Gastrocnemius medialis (tissue), 4 donors: Measurements from ENCODE around the gene THBS4.

Experiments
- POLR2A ChIP-seq, 2 donors: fragments of 450-650 bp; IDR thresholded peaks; one replicate each; pipeline ENCODE4 v1.6.1; 2017; ENCODE audit warnings: antibody characterized with exemption in 2 of 2, mild to moderate bottlenecking in 2 of 2, moderate library complexity in 2 of 2
- TF ChIP-seq, protein P1 (sequence below), 5 experiments: fragments of 450-650 bp in 3 of 5; fragments of 200-600 bp in 2 of 5; sonication (generic) in 2 of 5; IDR thresholded peaks in 4 of 5; conservative IDR thresholded peaks in 1 of 5; 1 replicate in 4 of 5; 2 replicates in 1 of 5; pipeline ENCODE4 v1.5.1; 2016 to 2019; ENCODE audit warnings: antibody characterized with exemption in 5 of 5, mild to moderate bottlenecking in 3 of 5, moderate library complexity in 3 of 5

DNA sequence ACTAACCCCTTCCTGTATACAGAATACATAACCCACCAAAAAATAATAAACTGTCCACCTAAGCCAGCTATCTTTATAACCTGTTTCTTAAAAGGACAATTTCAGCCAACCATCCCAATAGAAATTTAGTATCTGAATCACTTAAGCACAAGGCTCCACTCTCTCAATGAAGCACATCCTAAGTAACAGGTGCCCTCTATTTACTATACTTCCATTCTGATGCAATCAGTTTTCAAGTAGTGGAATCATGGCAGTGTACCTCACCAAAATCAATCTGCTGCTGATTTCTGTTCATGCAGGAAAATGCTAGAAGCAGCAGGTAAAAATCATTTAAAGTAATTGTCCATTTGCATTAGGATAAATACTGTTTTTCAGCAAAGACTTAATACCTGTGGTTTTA, 48.9 kb upstream of the THBS4 start:
- TF ChIP-seq, protein P1, sequence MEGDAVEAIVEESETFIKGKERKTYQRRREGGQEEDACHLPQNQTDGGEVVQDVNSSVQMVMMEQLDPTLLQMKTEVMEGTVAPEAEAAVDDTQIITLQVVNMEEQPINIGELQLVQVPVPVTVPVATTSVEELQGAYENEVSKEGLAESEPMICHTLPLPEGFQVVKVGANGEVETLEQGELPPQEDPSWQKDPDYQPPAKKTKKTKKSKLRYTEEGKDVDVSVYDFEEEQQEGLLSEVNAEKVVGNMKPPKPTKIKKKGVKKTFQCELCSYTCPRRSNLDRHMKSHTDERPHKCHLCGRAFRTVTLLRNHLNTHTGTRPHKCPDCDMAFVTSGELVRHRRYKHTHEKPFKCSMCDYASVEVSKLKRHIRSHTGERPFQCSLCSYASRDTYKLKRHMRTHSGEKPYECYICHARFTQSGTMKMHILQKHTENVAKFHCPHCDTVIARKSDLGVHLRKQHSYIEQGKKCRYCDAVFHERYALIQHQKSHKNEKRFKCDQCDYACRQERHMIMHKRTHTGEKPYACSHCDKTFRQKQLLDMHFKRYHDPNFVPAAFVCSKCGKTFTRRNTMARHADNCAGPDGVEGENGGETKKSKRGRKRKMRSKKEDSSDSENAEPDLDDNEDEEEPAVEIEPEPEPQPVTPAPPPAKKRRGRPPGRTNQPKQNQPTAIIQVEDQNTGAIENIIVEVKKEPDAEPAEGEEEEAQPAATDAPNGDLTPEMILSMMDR (IDR thresholded peaks at IDR 0.05 in 4 of 5, conservative IDR thresholded peaks at IDR 0.05 in 1 of 5), result no peak
- no peak for TF ChIP-seq POLR2A (IDR thresholded peaks at IDR 0.05)
